Chondrocyte (in vitro differentiated cells): ENCODE measurements around the gene BMF. TPM values are rescaled to one million over a fixed set of nuclear protein-coding genes. Genes with fewer than 3 reads are reported as not detected.

ENCODE experiments used
- DNase-seq: peaks from one replicate; pipeline ENCODE4 v3.0.0; 2021; ENCODE audit warnings: mixed read lengths, low spot score
- H3K27ac Mint-ChIP-seq: one replicate; pipeline ENCODE4 v1.8.0; 2021; ENCODE audit warnings: mild to moderate bottlenecking, moderate library complexity, mixed read lengths; ENCODE audit not compliant: unreplicated experiment
- H3K27me3 Mint-ChIP-seq: 2 replicates; pipeline ENCODE4 v1.8.0; 2021; ENCODE audit warnings: low read depth, mixed read lengths
- H3K36me3 Mint-ChIP-seq: 2 replicates; pipeline ENCODE4 v1.8.0; 2021; ENCODE audit warnings: low read depth, mixed read lengths
- H3K4me1 Mint-ChIP-seq: 2 replicates; pipeline ENCODE4 v1.8.0; 2021; ENCODE audit warnings: low read depth, mild to moderate bottlenecking, mixed read lengths
- H3K4me3 Mint-ChIP-seq: one replicate; pipeline ENCODE4 v1.8.0; 2021; ENCODE audit warnings: mild to moderate bottlenecking, moderate library complexity, mixed read lengths; ENCODE audit not compliant: unreplicated experiment
- H3K9me3 Mint-ChIP-seq: 2 replicates; pipeline ENCODE4 v1.8.0; 2021; ENCODE audit warnings: low read depth, mixed read lengths
- total RNA-seq: library from RNA; stranded (reverse); gene quantifications from 3 replicates; pipeline ENCODE4 v1.2.1, GENCODE V29; 2021
- TF ChIP-seq, protein P1 (sequence below): fragments of 200-600 bp; sonication (generic); IDR thresholded peaks from 2 replicates; pipeline ENCODE4 v1.5.0; 2021; ENCODE audit warnings: antibody characterized with exemption, mild to moderate bottlenecking, moderate library complexity

Gene BMF
- total RNA-seq, 1 donor from 2014 or later: 17.9 TPM

DNA sequence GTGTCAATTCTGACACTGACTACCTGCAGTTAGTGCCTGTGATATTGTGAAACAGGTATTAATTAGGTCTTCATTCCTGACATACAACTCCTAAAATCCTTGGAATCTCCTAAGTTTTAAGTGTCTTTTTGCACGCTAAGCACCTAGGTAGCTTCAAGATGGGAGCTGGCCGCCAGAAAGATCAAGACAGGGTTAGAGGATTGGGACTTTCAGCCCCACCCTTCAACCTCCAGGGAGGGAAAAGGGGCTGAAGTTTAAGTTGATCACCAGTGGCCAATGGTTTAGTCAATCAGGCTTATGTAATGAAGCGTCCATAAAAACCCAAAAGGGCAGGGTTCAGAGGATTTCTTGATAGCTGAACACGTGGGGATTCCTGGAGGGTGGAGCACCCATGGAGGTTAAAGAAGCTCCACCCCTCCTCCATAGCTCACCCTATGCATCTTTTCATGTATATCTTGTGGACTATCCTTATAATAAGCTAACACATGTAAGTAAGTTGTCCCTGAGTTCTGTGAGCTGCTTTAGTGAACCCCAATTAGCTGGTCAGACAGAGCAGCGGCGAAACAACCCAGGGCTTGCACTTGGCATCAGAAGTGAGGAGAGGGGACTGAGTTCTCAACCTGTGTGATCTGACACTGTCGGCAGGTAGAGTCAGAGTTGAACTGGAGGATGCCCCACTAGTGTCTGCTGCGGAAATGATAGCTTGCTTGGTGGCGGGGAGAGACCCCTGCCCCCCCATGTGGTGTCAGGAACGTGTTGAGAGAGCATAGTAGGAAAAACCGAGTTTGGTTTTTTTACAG is 56.9 kb downstream of the BMF start:
- no peaks in the 10 kb centered on the region for H3K27me3 Mint-ChIP-seq
- H3K9me3 Mint-ChIP-seq: no peaks in the 10 kb centered on the region
- DNase-seq: no peak
- H3K4me1 Mint-ChIP-seq: peaks cover 46% of the 10 kb centered on the region
- no peak overlapping the region for H3K27ac Mint-ChIP-seq
- H3K4me3 Mint-ChIP-seq: no peak overlapping the region
- TF ChIP-seq, protein P1, sequence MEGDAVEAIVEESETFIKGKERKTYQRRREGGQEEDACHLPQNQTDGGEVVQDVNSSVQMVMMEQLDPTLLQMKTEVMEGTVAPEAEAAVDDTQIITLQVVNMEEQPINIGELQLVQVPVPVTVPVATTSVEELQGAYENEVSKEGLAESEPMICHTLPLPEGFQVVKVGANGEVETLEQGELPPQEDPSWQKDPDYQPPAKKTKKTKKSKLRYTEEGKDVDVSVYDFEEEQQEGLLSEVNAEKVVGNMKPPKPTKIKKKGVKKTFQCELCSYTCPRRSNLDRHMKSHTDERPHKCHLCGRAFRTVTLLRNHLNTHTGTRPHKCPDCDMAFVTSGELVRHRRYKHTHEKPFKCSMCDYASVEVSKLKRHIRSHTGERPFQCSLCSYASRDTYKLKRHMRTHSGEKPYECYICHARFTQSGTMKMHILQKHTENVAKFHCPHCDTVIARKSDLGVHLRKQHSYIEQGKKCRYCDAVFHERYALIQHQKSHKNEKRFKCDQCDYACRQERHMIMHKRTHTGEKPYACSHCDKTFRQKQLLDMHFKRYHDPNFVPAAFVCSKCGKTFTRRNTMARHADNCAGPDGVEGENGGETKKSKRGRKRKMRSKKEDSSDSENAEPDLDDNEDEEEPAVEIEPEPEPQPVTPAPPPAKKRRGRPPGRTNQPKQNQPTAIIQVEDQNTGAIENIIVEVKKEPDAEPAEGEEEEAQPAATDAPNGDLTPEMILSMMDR: no peak
- no peaks in the 10 kb centered on the region for H3K36me3 Mint-ChIP-seq

DNA sequence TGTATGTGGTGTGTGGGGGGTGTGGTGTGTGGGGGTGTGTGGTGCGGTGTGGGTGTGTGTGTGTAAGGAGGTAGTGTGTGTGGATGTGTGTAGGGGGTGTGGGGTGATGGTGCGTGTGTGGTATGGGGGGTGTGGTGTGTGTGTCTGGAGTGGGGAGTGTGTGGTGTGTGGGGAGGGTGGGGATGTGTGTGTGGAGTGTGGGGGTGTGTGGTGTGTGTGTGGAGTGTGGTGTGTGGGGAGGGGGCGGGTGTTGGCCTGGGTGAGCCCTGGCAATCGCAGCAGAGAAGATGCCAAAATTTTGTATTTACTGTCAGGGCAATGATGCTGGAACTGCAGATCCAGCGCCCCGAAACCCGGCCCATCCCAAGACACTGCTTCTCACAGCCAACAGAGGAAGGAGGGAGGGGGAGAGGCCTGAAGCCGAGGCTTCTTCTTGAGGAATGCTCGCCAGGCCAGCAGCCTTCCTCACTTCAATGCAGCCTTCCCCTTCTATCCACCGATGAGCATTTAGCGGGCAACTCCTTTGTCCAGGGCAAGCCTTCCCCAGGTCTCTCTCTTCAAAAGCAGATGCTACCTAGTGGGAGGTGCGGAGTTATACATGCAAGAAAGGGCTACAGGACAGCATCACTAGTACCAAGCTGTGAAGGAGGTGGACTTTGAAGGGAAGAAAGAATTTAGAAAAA is 57.8 kb downstream of the BMF start:
- no peak overlapping the region for H3K4me3 Mint-ChIP-seq
- no peak overlapping the region for H3K27ac Mint-ChIP-seq
- no peaks in the 10 kb centered on the region for H3K9me3 Mint-ChIP-seq
- H3K4me1 Mint-ChIP-seq: peaks cover 53% of the 10 kb centered on the region
- TF ChIP-seq, protein P1: no peak
- H3K27me3 Mint-ChIP-seq: no peaks in the 10 kb centered on the region
- no peak for DNase-seq
- no peaks in the 10 kb centered on the region for H3K36me3 Mint-ChIP-seq

DNA sequence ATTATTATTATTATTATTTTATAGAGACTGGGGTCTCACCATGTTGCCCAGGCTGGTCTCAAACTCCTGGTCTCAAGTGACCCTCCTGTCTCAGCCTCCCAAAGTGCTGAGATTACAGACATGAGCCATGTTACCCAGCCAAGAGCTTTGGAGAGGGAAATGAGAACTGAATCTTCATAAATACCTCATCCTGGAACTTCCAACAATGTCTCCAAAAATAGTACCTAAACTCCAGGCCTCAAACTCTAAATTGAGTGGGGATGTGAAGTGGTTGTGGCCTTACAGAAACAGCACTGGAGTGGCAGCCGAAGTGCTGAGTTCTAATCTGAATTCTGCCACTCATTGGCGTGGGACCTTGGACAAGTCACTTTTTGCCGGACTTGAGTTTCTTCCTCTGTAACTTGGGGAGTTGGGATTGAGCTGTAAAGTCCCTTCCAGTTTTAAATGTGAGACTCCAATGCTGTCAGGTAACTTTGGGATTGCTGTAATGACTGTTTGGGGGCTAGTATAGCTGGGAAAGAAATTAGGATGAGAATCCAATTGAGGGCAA is 59.7 kb downstream of the BMF start:
- DNase-seq: no peak
- no peaks in the 10 kb centered on the region for H3K27me3 Mint-ChIP-seq
- no peaks in the 10 kb centered on the region for H3K9me3 Mint-ChIP-seq
- no peaks in the 10 kb centered on the region for H3K36me3 Mint-ChIP-seq
- TF ChIP-seq, protein P1: no peak
- peaks cover 50% of the 10 kb centered on the region for H3K4me1 Mint-ChIP-seq
- no peak overlapping the region for H3K4me3 Mint-ChIP-seq
- no peak overlapping the region for H3K27ac Mint-ChIP-seq

DNA sequence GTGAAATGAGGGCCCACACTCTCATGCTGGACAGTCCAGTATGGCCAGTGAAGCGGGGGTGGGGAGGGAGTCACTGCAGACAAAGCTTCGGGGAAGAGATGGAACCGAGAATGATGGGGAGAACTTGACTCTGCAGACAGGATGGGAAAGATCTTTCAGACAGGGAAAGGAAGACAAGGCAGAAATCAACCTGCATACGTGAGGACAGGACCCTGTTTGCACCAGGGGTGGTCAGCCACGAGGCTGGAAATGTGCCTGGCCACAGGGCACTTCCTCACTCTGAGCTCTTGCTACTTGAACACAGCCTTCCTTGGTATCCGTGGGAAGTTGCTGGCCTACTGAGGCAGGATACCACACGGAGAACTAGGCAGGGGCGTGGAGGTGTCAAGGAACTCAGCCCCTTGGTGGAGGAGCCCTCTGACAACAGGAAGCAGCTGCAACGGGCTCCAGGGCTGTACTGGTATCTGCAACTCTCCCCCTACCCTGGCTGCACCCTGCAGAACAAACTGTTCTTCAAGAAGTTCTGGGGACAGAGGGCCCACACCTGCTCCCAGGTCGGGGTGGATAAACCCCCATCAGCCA is 60.4 kb downstream of the BMF start:
- Mint-ChIP-seq H3K27me3 (no peaks in the 10 kb centered on the region), H3K4me3 (no peak overlapping the region), H3K4me1 (peaks cover 45% of the 10 kb centered on the region), H3K9me3 (no peaks in the 10 kb centered on the region), H3K36me3 (no peaks in the 10 kb centered on the region), H3K27ac (peak overlapping the region; percentile 71)
- no peak for DNase-seq
- TF ChIP-seq, protein P1: no peak
